Kidney epithelial cell (primary cell): ENCODE results near the gene CT47C1. TPM values are rescaled to one million over a fixed set of nuclear protein-coding genes. Genes with fewer than 3 reads are reported as not detected.
A peak's percentile ranks its signal among the peaks of the same experiment; 100 is the strongest.

ENCODE experiments used
- DNase-seq: peaks from one replicate; pipeline ENCODE4 v3.0.0-alpha.2; 2010; ENCODE audit warnings: low read depth
- H3K27me3 ChIP-seq: 2 replicates; pipeline ENCODE4 v1.6.0; 2011; ENCODE audit warnings: low read length; ENCODE audit not compliant: control insufficient read depth, insufficient read depth
- H3K36me3 ChIP-seq: 2 replicates; pipeline ENCODE4 v1.5.1; 2011; ENCODE audit warnings: low read length; ENCODE audit not compliant: control insufficient read depth, insufficient read depth
- H3K4me3 ChIP-seq: 2 replicates; pipeline ENCODE4 v1.5.1; 2011; ENCODE audit warnings: low read depth, mild to moderate bottlenecking, control low read depth, low read length
- CTCF ChIP-seq: IDR thresholded peaks from 2 replicates; pipeline ENCODE4 v1.5.1; 2011; ENCODE audit warnings: mild to moderate bottlenecking, moderate library complexity, low read length, control low read depth, inconsistent platforms; ENCODE audit not compliant: insufficient read depth, poor library complexity, severe bottlenecking
- total RNA-seq: library from RNA; depleted of rRNA; stranded (reverse); fragments of >200 nt; gene quantifications from 2 replicates; pipeline ENCODE4 v1.2.3, GENCODE V29; 2015

Gene CT47C1
- total RNA-seq, 1 donor from 2014 or later, result not detected

GRCh38 chrX:119121341-119121740 lies 48.5 kb downstream of the CT47C1 start:
- H3K36me3 ChIP-seq, result no peaks in the 10 kb centered on the region
- DNase-seq, result peak; percentile 7
- H3K27me3 ChIP-seq, result no peaks in the 10 kb centered on the region
- no peak overlapping the region for H3K4me3 ChIP-seq
- TF ChIP-seq CTCF, result no peak

Other genes with a start within 250 kb of the CT47C1 start
- 0.13 TPM in 1 of 2 replicates, not detected in the other for gene ZCCHC12, start 249.2 kb upstream of the CT47C1 start, total RNA-seq
- 7.2 and 8.1 TPM in 2 replicates for gene LONRF3, start 98.4 kb upstream of the CT47C1 start, total RNA-seq
- not detected in 2 replicates for gene KIAA1210, start 54.8 kb downstream of the CT47C1 start, total RNA-seq
- gene PGRMC1, start 163.3 kb downstream of the CT47C1 start, total RNA-seq, result 101 and 107 TPM in 2 replicates